ENCODE results near the gene WAS. TPM values are rescaled to one million over a fixed set of nuclear protein-coding genes. Genes with fewer than 3 reads are reported as not detected.
"Not testable (repeated sequence)": the region's sequence is repeated elsewhere in the genome, so short reads cannot be mapped to it uniquely, and the experiment has no call there.

WAS gene
- total RNA-seq, 1 experiment from 2014 or later = 0.90 TPM

- Histone ChIP-seq H3K4me3 (ENCODE audit: low read depth, low read length, poor library complexity, severe bottlenecking) (no peak overlapping the region), H3K9me3 (ENCODE audit: low read depth, low read length, poor library complexity, severe bottlenecking) (no peaks in the 10 kb centered on the region), H3K27ac (ENCODE audit: low read depth, low read length, poor library complexity, severe bottlenecking) (no peak overlapping the region), H3K27me3 (replicated peaks; ENCODE audit: insufficient read depth, low read depth, low read length, poor library complexity) (no peaks in the 10 kb centered on the region), H3K4me1 (ENCODE audit: insufficient read depth, low read length, poor library complexity, severe bottlenecking) (no peaks in the 10 kb centered on the region), H3K36me3 (ENCODE audit: insufficient read depth, low read length, poor library complexity, severe bottlenecking) (no peaks in the 10 kb centered on the region)
- intact Hi-C loops (cut with micrococcal nuclease; ENCODE audit: unreplicated experiment) = no loop called here
- no peak for DNase-seq (ENCODE audit: low spot score)
- POLR2A ChIA-PET (ENCODE audit: low non-redundant PET) = no interaction called here
- no TSS peak for BruUV-seq (replicated peaks)
- no peak for TF ChIP-seq CTCF (conservative IDR thresholded peaks at IDR 0.05; ENCODE audit: low read depth, low read length)
- TF ChIP-seq EZH2 (IDR thresholded peaks at IDR 0.05; ENCODE audit: borderline replicate concordance, low read depth, low read length, poor library complexity, severe bottlenecking) = no peak
- CTCF ChIA-PET = no interaction called here
These were observed 5.0 kb downstream of the WAS start for GRCh38 chrX:48688531-48689150.

GRCh38 chrX:48689208-48689920, 5.8 kb downstream of the WAS start:
- H3K36me3 ChIP-seq (ENCODE audit: insufficient read depth, low read length, poor library complexity, severe bottlenecking) = no peaks in the 10 kb centered on the region
- TF ChIP-seq CTCF (conservative IDR thresholded peaks at IDR 0.05; ENCODE audit: low read depth, low read length) = no peak
- no TSS peak for BruUV-seq (replicated peaks)
- CTCF ChIA-PET = interaction anchor here (0.5 to 0.6 kb wide), 2 partner anchors 223 to 414 kb away, joined by 3 to 9 read pairs; no protein-coding TSS in a partner anchor
- H3K4me3 ChIP-seq (ENCODE audit: low read depth, low read length, poor library complexity, severe bottlenecking) = no peak overlapping the region
- no peaks in the 10 kb centered on the region for H3K27me3 ChIP-seq (replicated peaks; ENCODE audit: insufficient read depth, low read depth, low read length, poor library complexity)
- no peaks in the 10 kb centered on the region for H3K4me1 ChIP-seq (ENCODE audit: insufficient read depth, low read length, poor library complexity, severe bottlenecking)
- POLR2A ChIA-PET (ENCODE audit: low non-redundant PET) = no interaction called here
- no peak for DNase-seq (ENCODE audit: low spot score)
- H3K9me3 ChIP-seq (ENCODE audit: low read depth, low read length, poor library complexity, severe bottlenecking) = no peaks in the 10 kb centered on the region
- intact Hi-C loops (cut with micrococcal nuclease; ENCODE audit: unreplicated experiment) = no loop called here
- no peak overlapping the region for H3K27ac ChIP-seq (ENCODE audit: low read depth, low read length, poor library complexity, severe bottlenecking)

GRCh38 chrX:48691746-48692145, 8.1 kb downstream of the WAS start:
- H3K27ac ChIP-seq (ENCODE audit: low read depth, low read length, poor library complexity, severe bottlenecking); H3K4me3 ChIP-seq (ENCODE audit: low read depth, low read length, poor library complexity, severe bottlenecking); DNase-seq (ENCODE audit: low spot score); BruUV-seq (replicated peaks); H3K27me3 ChIP-seq (replicated peaks; ENCODE audit: insufficient read depth, low read depth, low read length, poor library complexity); H3K36me3 ChIP-seq (ENCODE audit: insufficient read depth, low read length, poor library complexity, severe bottlenecking); intact Hi-C loops (cut with micrococcal nuclease; ENCODE audit: unreplicated experiment); H3K4me1 ChIP-seq (ENCODE audit: insufficient read depth, low read length, poor library complexity, severe bottlenecking); POLR2A ChIA-PET (ENCODE audit: low non-redundant PET); H3K9me3 ChIP-seq (ENCODE audit: low read depth, low read length, poor library complexity, severe bottlenecking); CTCF ChIA-PET: not testable (repeated sequence)
